IMR-90 (cell line): ENCODE data around the gene IFT81. TPM values are rescaled to one million over a fixed set of nuclear protein-coding genes. Genes with fewer than 3 reads are reported as not detected.
A peak's percentile ranks its signal among the peaks of the same experiment; 100 is the strongest.

Source experiments
- ATAC-seq: fragments of 200-7000 bp; cut with Tn5 transposase; 2 replicates; pipeline ENCODE4 v1.9.1; 2020; ENCODE audit warnings: low read depth, mild to moderate bottlenecking, moderate library complexity
- BruUV-seq: library from RNA; stranded (reverse); fragments of 400-500 nt; replicated peaks from 2 replicates; lab custom pipeline; 2021; lab: Mats Ljungman, UMichigan
- CTCF ChIA-PET: fragments of 300-600 bp; formaldehyde crosslinking; extraction: SDS; loops from one replicate; lab custom pipeline; 2021; ENCODE audit warnings: antibody characterized with exemption; lab: Yijun Ruan, JAX
- POLR2A ChIA-PET: fragments of 300-600 bp; sonication (Branson Sonifier 250); formaldehyde crosslinking; loops from one replicate; lab custom pipeline; 2022; ENCODE audit warnings: antibody characterized with exemption; ENCODE audit not compliant: unreplicated experiment; lab: Charles Lee
- DNase-seq: peaks from one replicate; pipeline ENCODE4 v3.0.0; 2013
- H2AFZ ChIP-seq: replicated peaks from 2 replicates; pipeline ENCODE3; 2013; ENCODE audit warnings: low read length, mild to moderate bottlenecking; ENCODE audit not compliant: poor library complexity
- H2AK5ac ChIP-seq: 2 replicates; pipeline ENCODE4 v1.6.1; 2013; ENCODE audit warnings: low read depth, low read length, inconsistent platforms
- H2AK9ac ChIP-seq: replicated peaks from 2 replicates; pipeline ENCODE3; 2013; ENCODE audit warnings: mild to moderate bottlenecking, low read depth, low read length, moderate library complexity; ENCODE audit not compliant: poor library complexity
- H2BK120ac ChIP-seq: 2 replicates; pipeline ENCODE4 v1.6.1; 2013; ENCODE audit warnings: low read depth, low read length, inconsistent platforms
- H2BK15ac ChIP-seq: 3 replicates; pipeline ENCODE4 v1.6.1; 2013; ENCODE audit warnings: low read depth, low read length, inconsistent platforms
- H2BK20ac ChIP-seq: 2 replicates; pipeline ENCODE4 v1.6.1; 2013; ENCODE audit warnings: low read depth, mild to moderate bottlenecking, inconsistent platforms, low read length, moderate library complexity
- H2BK5ac ChIP-seq: 2 replicates; pipeline ENCODE4 v1.6.1; 2013; ENCODE audit warnings: mild to moderate bottlenecking, low read depth, low read length, inconsistent platforms; ENCODE audit not compliant: poor library complexity, severe bottlenecking
- H3K14ac ChIP-seq: replicated peaks from 2 replicates; pipeline ENCODE4 v1.6.1; 2013; ENCODE audit warnings: low read depth, low read length, inconsistent platforms
- H3K18ac ChIP-seq: 2 replicates; pipeline ENCODE4 v1.6.1; 2013; ENCODE audit warnings: low read depth, low read length, control low read depth
- H3K23ac ChIP-seq: 2 replicates; pipeline ENCODE4 v1.6.1; 2013; ENCODE audit warnings: low read depth, low read length, inconsistent platforms
- H3K27ac ChIP-seq: 2 replicates; pipeline ENCODE4 v1.5.1; 2013; ENCODE audit warnings: mild to moderate bottlenecking, control low read depth, low read length; ENCODE audit not compliant: insufficient read depth
- H3K27me3 ChIP-seq: 2 replicates; pipeline ENCODE4 v1.6.1; 2013; ENCODE audit warnings: low read length; ENCODE audit not compliant: control insufficient read depth, insufficient read depth
- H3K36me3 ChIP-seq: 2 replicates; pipeline ENCODE4 v1.6.1; 2013; ENCODE audit warnings: low read length, mixed read lengths; ENCODE audit not compliant: control insufficient read depth, insufficient read depth
- H3K4ac ChIP-seq: 2 replicates; pipeline ENCODE4 v1.6.1; 2013; ENCODE audit warnings: low read depth, low read length, inconsistent platforms
- H3K4me1 ChIP-seq: 2 replicates; pipeline ENCODE4 v1.6.1; 2013; ENCODE audit warnings: low read length, mixed read lengths; ENCODE audit not compliant: control insufficient read depth, insufficient read depth
- H3K4me2 ChIP-seq: 2 replicates; pipeline ENCODE4 v1.6.1; 2013; ENCODE audit warnings: low read depth, mild to moderate bottlenecking, control low read depth, low read length, moderate library complexity
- H3K4me3 ChIP-seq: 2 replicates; pipeline ENCODE4 v1.5.1; 2013; ENCODE audit warnings: low read depth, mild to moderate bottlenecking, control low read depth, low read length, moderate library complexity; ENCODE audit not compliant: insufficient read depth
- H3K56ac ChIP-seq: 2 replicates; pipeline ENCODE4 v1.6.1; 2013; ENCODE audit warnings: low read length, inconsistent platforms; ENCODE audit not compliant: insufficient read depth; ENCODE audit errors: extremely low read depth
- H3K79me1 ChIP-seq, 2 experiments: 2 replicates each; pipeline ENCODE4 v1.6.1; 2013; ENCODE audit warnings: low read length in 2 of 2, inconsistent platforms in 1 of 2, low read depth in 1 of 2
- H3K9ac ChIP-seq: 2 replicates; pipeline ENCODE4 v1.6.1; 2013; ENCODE audit warnings: low read depth, low read length, control low read depth
- H3K9me1 ChIP-seq: 2 replicates; pipeline ENCODE4 v1.6.1; 2013; ENCODE audit warnings: low read length, inconsistent platforms; ENCODE audit not compliant: insufficient read depth
- H3K9me3 ChIP-seq: 2 replicates; pipeline ENCODE4 v1.6.1; 2013; ENCODE audit warnings: low read length; ENCODE audit not compliant: control insufficient read depth, insufficient read depth
- H4K20me1 ChIP-seq: 2 replicates; pipeline ENCODE4 v1.6.1; 2013; ENCODE audit warnings: low read length, inconsistent platforms; ENCODE audit not compliant: insufficient read depth
- H4K5ac ChIP-seq: 2 replicates; pipeline ENCODE4 v1.6.1; 2013; ENCODE audit warnings: mild to moderate bottlenecking, low read depth, low read length, control low read depth
- H4K8ac ChIP-seq, 2 experiments: 2 replicates each; pipeline ENCODE4 v1.6.1; 2013; ENCODE audit warnings: low read depth in 2 of 2, low read length in 2 of 2, control low read depth in 1 of 2, inconsistent platforms in 1 of 2
- H4K91ac ChIP-seq: 2 replicates; pipeline ENCODE4 v1.6.1; 2013; ENCODE audit warnings: low read depth, low read length, inconsistent platforms; ENCODE audit not compliant: insufficient read depth
- CHD1 ChIP-seq: IDR thresholded peaks from 2 replicates; pipeline ENCODE4 v1.6.1; 2012; ENCODE audit warnings: low read depth, low read length, improper control_type of control experiment
- ELK1 ChIP-seq: fragments of 150-350 bp; IDR thresholded peaks from 2 replicates; pipeline ENCODE4 v1.6.1; 2016; ENCODE audit warnings: low read depth, mild to moderate bottlenecking, low read length, moderate library complexity, borderline replicate concordance
- MXI1 ChIP-seq: IDR thresholded peaks from 2 replicates; pipeline ENCODE4 v1.6.1; 2012; ENCODE audit warnings: low read depth, mild to moderate bottlenecking, low read length, moderate library complexity, borderline replicate concordance
- NFE2L2 ChIP-seq: fragments of 150-350 bp; IDR thresholded peaks from 2 replicates; pipeline ENCODE4 v1.6.1; 2016; ENCODE audit warnings: low read depth, mild to moderate bottlenecking, low read length
- SMC3 ChIP-seq: fragments of 150-350 bp; IDR thresholded peaks from 2 replicates; pipeline ENCODE4 v1.6.1; 2016; ENCODE audit warnings: low read depth, mild to moderate bottlenecking, antibody characterized with exemption, low read length, moderate library complexity
- WGBS, 2 experiments: methylation state at CpG; one replicate each; pipeline versions ENCODE4 v1.1.5 to v1.1.7; 2013; ENCODE audit warnings: missing lambda C conversion rate in 2 of 2; ENCODE audit not compliant: insufficient read length in 1 of 2; ENCODE audit errors: extremely low coverage in 2 of 2; 5-methylcytosine and 5-hydroxymethylcytosine counted together
- dilution Hi-C: fragments of 300-500 bp; cut with HindIII; formaldehyde crosslinking; loops from one replicate; pipeline ENCODE4 v1.14.3; 2018; ENCODE audit warnings: low sequenced_read_pairs; ENCODE audit not compliant: unreplicated experiment
- in situ Hi-C: fragments of 300-500 bp; cut with MboI; formaldehyde crosslinking; loops from 3 replicates; pipeline ENCODE4 v1.14.3; 2019; ENCODE audit warnings: low sequenced_read_pairs, inconsistent platforms, mixed read lengths
- intact Hi-C: fragments of 100-400 bp; cut with micrococcal nuclease; formaldehyde crosslinking; loops from 2 replicates; pipeline ENCODE4 v1.10.0; 2022
- polyA plus RNA-seq, 3 experiments: library from polyadenylated mRNA; depleted of rRNA; stranded (reverse); fragments of >200 nt; gene quantifications; 2 replicates each; pipeline ENCODE4 v1.2.3, GENCODE V29; 2012; ENCODE audit warnings: low replicate concordance in 1 of 3
- total RNA-seq: library from RNA; depleted of rRNA; stranded (reverse); fragments of >200 nt; gene quantifications from 2 replicates; pipeline ENCODE4 v1.2.3, GENCODE V29; 2012

IFT81 gene
- total and polyA plus RNA-seq, 2 of the 4 experiments (the other 2 are of a cell fraction), result 6.1 to 8.1 TPM

GRCh38 chr12:110233212-110233903 lies 109.2 kb downstream of the IFT81 start:
- Histone ChIP-seq H3K4me2 (no peak overlapping the region), H3K23ac (no peak overlapping the region), H4K8ac (no peak overlapping the region), H3K36me3 (no peaks in the 10 kb centered on the region; the same call in 1 of the 2 replicates), H3K4ac (no peak overlapping the region), H3K4me1 (no peaks in the 10 kb centered on the region), H3K4me3 (no peak overlapping the region), H3K14ac (peak overlapping the region; percentile 2; the same call in 1 of the 2 replicates), H2BK5ac (no peak overlapping the region), H2AK5ac (peak overlapping the region; percentile 64; the same call in 1 of the 2 replicates), H4K20me1 (no peaks in the 10 kb centered on the region), H4K91ac (no peak overlapping the region), H3K27me3 (no peaks in the 10 kb centered on the region), H4K5ac (no peak overlapping the region), H3K9me1 (0 out of 2 replicates have a peak, but pooled peaks cover 2% of the 10 kb centered on the region), H3K18ac (no peak overlapping the region), H2AK9ac (no peak overlapping the region), H2AFZ (no peak overlapping the region), H2BK15ac (no peak overlapping the region), H2BK20ac (no peak overlapping the region), H3K27ac (no peak overlapping the region), H3K9ac (no peak overlapping the region), H3K9me3 (no peaks in the 10 kb centered on the region), H3K56ac (0 out of 2 replicates have a peak overlapping the region, but pooled peaks have one; percentile 17), H3K79me1 (no peaks in the 10 kb centered on the region), H2BK120ac (no peak overlapping the region)
- dilution Hi-C loops (no loop called here), in situ Hi-C loops (no loop called here), intact Hi-C loops (no loop called here)
- no CpG with 5 or more reads among the region's 6 CpGs for WGBS, 2 experiments
- DNase-seq (no peak), ATAC-seq (no peak)
- ChIA-PET CTCF (interaction anchor here (0.7 kb wide), 1 partner anchor 16 kb away, joined by 3 read pairs; no protein-coding TSS in a partner anchor), POLR2A (no interaction called here)
- no TSS peak for BruUV-seq
- TF ChIP-seq MXI1 (no peak), SMC3 (no peak), CHD1 (no peak), ELK1 (no peak), NFE2L2 (no peak)
